Suprapubic skin (tissue), 4 donors: ENCODE data around the gene IL1R1. TPM values are rescaled to one million over a fixed set of nuclear protein-coding genes. Genes with fewer than 3 reads are reported as not detected.

Experiments used
- DNase-seq, 2 donors: peaks; one replicate each; pipeline ENCODE4 v3.0.0-alpha.2; 2019; ENCODE audit warnings: low spot score in 2 of 2
- H3K27ac ChIP-seq: fragments of 200-600 bp; sonication (generic); one replicate; pipeline ENCODE4 v1.5.1; 2019
- H3K27me3 ChIP-seq: fragments of 200-600 bp; sonication (generic); one replicate; pipeline ENCODE4 v1.5.1; 2019
- H3K36me3 ChIP-seq: fragments of 200-600 bp; sonication (generic); one replicate; pipeline ENCODE4 v1.5.1; 2019
- H3K4me1 ChIP-seq: fragments of 200-600 bp; sonication (generic); one replicate; pipeline ENCODE4 v1.5.1; 2019
- H3K4me3 ChIP-seq: fragments of 200-600 bp; sonication (generic); one replicate; pipeline ENCODE4 v1.5.1; 2019; ENCODE audit warnings: mild to moderate bottlenecking
- H3K9me3 ChIP-seq: fragments of 200-600 bp; sonication (generic); one replicate; pipeline ENCODE4 v1.5.1; 2019
- CTCF ChIP-seq, 2 donors: fragments of 200-600 bp in 1 of 2; fragments of 450-650 bp in 1 of 2; sonication (generic) in 1 of 2; IDR thresholded peaks; one replicate each; pipeline ENCODE4 v1.5.1; 2016 to 2019; ENCODE audit warnings: antibody characterized with exemption in 2 of 2, mild to moderate bottlenecking in 1 of 2, moderate library complexity in 1 of 2
- EP300 ChIP-seq: sonication (generic); formaldehyde crosslinking; IDR thresholded peaks from one replicate; pipeline ENCODE4 v1.6.1; 2017; ENCODE audit warnings: antibody characterized with exemption
- POLR2A ChIP-seq, 2 donors: fragments of 450-650 bp; IDR thresholded peaks; one replicate each; pipeline ENCODE4 v1.6.1; 2017; ENCODE audit warnings: antibody characterized with exemption in 2 of 2, mild to moderate bottlenecking in 2 of 2, moderate library complexity in 2 of 2
- POLR2AphosphoS5 ChIP-seq, 3 donors: sonication (generic); formaldehyde crosslinking; IDR thresholded peaks; one replicate each; pipeline ENCODE4 v1.6.1; 2017; ENCODE audit warnings: antibody characterized with exemption in 3 of 3
- WGBS: methylation state at CpG from one replicate; pipeline ENCODE4 v1.1.5; 2018; 5-methylcytosine and 5-hydroxymethylcytosine counted together
- total RNA-seq, 4 donors: library from RNA; depleted of rRNA; stranded (reverse); fragments of >200 nt; gene quantifications; one replicate each; pipeline ENCODE4 v1.1.0, GENCODE V29; 2016

IL1R1 gene
- total RNA-seq, 4 donors from 2014 or later = 52.1 to 90.0 (median 58.8) TPM

- peak overlapping the region; percentile 5 for H3K27ac ChIP-seq
- 72% methylated on average over 7 of the region's 7 CpGs for WGBS
Measured at GRCh38 chr2:102181919-102182635, 39.5 kb downstream of the IL1R1 start.

GRCh38 chr2:102184018-102184417, 41.5 kb downstream of the IL1R1 start:
- WGBS = 75% methylated on average over 2 of the region's 2 CpGs
- no peak overlapping the region for H3K4me3 ChIP-seq
- TF ChIP-seq POLR2A (IDR thresholded peaks at IDR 0.05) (no peak), CTCF (IDR thresholded peaks at IDR 0.05) (no peak), POLR2AphosphoS5 (IDR thresholded peaks at IDR 0.05) (no peak), EP300 (no peak)
- peaks cover 2% of the 10 kb centered on the region for H3K36me3 ChIP-seq
- H3K4me1 ChIP-seq = peaks cover 24% of the 10 kb centered on the region
- H3K27me3 ChIP-seq = no peaks in the 10 kb centered on the region
- H3K9me3 ChIP-seq = no peaks in the 10 kb centered on the region
- no peak for DNase-seq
- no peak overlapping the region for H3K27ac ChIP-seq

More at GRCh38 chr2:102181919-102182635, 39.5 kb downstream of the IL1R1 start:
- no peaks in the 10 kb centered on the region for H3K27me3 ChIP-seq
- H3K9me3 ChIP-seq = no peaks in the 10 kb centered on the region
- DNase-seq = no peak
- TF ChIP-seq EP300 (no peak), POLR2AphosphoS5 (IDR thresholded peaks at IDR 0.05) (no peak), CTCF (IDR thresholded peaks at IDR 0.05) (no peak), POLR2A (IDR thresholded peaks at IDR 0.05) (no peak)
- peaks cover 17% of the 10 kb centered on the region for H3K36me3 ChIP-seq
- peaks cover 21% of the 10 kb centered on the region for H3K4me1 ChIP-seq
- no peak overlapping the region for H3K4me3 ChIP-seq

- DNase-seq = no peak
- no peaks in the 10 kb centered on the region for H3K27me3 ChIP-seq
- no peaks in the 10 kb centered on the region for H3K36me3 ChIP-seq
- no peak overlapping the region for H3K27ac ChIP-seq
- H3K4me3 ChIP-seq = no peak overlapping the region
- 96% methylated on average over 1 of the region's 1 CpG for WGBS
- no peaks in the 10 kb centered on the region for H3K9me3 ChIP-seq
- TF ChIP-seq EP300 = no peak
- no peak for TF ChIP-seq POLR2A (IDR thresholded peaks at IDR 0.05)
- no peak for TF ChIP-seq CTCF (IDR thresholded peaks at IDR 0.05)
- TF ChIP-seq POLR2AphosphoS5 (IDR thresholded peaks at IDR 0.05) = no peak
- peaks cover 24% of the 10 kb centered on the region for H3K4me1 ChIP-seq
Measured at GRCh38 chr2:102184568-102184967, 42.0 kb downstream of the IL1R1 start.

- H3K27me3 ChIP-seq = no peaks in the 10 kb centered on the region
- H3K36me3 ChIP-seq = no peaks in the 10 kb centered on the region
- peaks cover 24% of the 10 kb centered on the region for H3K4me1 ChIP-seq
- no peak for DNase-seq
- H3K9me3 ChIP-seq = no peaks in the 10 kb centered on the region
- 28% methylated on average over 2 of the region's 2 CpGs for WGBS
- no peak for TF ChIP-seq POLR2A (IDR thresholded peaks at IDR 0.05)
- no peak for TF ChIP-seq EP300
- peak; percentile 13 to 43 for TF ChIP-seq CTCF (IDR thresholded peaks at IDR 0.05)
- TF ChIP-seq POLR2AphosphoS5 (IDR thresholded peaks at IDR 0.05) = no peak
- H3K27ac ChIP-seq = no peak overlapping the region
- no peak overlapping the region for H3K4me3 ChIP-seq
Measured at GRCh38 chr2:102185347-102185746, 42.8 kb downstream of the IL1R1 start.

GRCh38 chr2:102186791-102187495, 44.4 kb downstream of the IL1R1 start, which contains the start of gene IL1RL2:
Gene IL1RL2, plus strand, starts transcription at chr2:102187023. Its CDS starts 845 bp downstream, at chr2:102187868.
- DNase-seq = peak in 1 of 2 donors; percentile 72

More at GRCh38 chr2:102186791-102187495, 44.4 kb downstream of the IL1R1 start, which contains the start of gene IL1RL2:
- TF ChIP-seq EP300 (no peak), POLR2A (IDR thresholded peaks at IDR 0.05) (no peak), POLR2AphosphoS5 (IDR thresholded peaks at IDR 0.05) (peak in 1 of 3 donors; percentile 22)
- H3K4me3 ChIP-seq = peak within 1 kb of the TSS; percentile 52
- WGBS = 23% methylated on average over 36 of the region's 36 CpGs
- no peaks in the 10 kb centered on the region for H3K27me3 ChIP-seq
- no peaks in the 10 kb centered on the region for H3K36me3 ChIP-seq
- peak within 1 kb of the TSS; percentile 94 for H3K27ac ChIP-seq
- no peaks in the 10 kb centered on the region for H3K9me3 ChIP-seq
- H3K4me1 ChIP-seq = peaks cover 16% of the 10 kb centered on the region
